NCI-H187 treated with DMSO at 0.1 percent for 48 hours (cell line): ENCODE measurements around the gene LMTK2.

Source experiments
- DNase-seq: peaks from one replicate; lab custom pipeline; 2025; lab: John Stamatoyannopoulos, UW

The LMTK2 gene

GRCh38 chr7:98106647-98107312 lies at the start of gene LMTK2:
Gene LMTK2 (plus strand): TSS chr7:98106862. CDS start chr7:98107178, 316 bp downstream.
- peak; percentile 49 for DNase-seq

DNA sequence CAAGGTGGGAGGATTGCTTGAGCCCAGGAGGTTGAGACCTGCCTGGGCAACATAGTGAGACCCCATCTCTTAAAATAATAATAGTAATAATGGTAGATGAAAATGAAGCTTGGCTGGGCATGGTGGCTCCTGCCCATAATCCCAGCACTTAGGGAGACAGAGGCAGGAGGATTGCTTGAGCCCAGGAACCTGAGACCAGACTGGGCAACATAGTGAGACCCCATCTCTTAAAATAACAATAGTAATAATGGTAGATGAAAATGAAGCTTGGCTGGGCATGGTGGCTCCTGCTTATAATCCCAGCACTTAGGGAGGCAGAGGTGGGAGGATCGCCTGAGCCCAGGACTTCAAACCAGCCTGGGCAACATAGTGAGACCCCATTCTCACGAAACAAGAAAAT lies 49.5 kb upstream of the LMTK2 start:
- no peak for DNase-seq

DNA sequence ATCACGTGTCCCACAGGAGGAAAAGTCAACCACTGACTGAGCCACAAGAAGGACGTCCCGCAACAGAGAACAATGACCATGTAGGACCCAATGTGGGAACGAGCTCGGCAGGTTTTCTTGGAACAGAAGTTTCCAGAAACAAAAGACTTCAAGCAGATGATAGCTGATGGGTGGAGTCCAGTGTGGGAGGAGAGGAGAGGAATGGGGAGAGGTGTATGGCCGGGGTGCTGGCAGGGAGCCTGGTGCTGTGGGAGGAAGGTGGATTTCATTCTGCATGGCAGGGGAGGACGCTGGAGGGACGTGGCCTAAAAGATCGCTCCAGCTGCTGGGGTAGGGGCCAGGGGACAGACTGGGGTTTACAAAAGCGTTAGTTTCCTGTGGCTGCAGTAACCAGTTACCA lies 48.5 kb upstream of the LMTK2 start:
- DNase-seq, result no peak

DNA sequence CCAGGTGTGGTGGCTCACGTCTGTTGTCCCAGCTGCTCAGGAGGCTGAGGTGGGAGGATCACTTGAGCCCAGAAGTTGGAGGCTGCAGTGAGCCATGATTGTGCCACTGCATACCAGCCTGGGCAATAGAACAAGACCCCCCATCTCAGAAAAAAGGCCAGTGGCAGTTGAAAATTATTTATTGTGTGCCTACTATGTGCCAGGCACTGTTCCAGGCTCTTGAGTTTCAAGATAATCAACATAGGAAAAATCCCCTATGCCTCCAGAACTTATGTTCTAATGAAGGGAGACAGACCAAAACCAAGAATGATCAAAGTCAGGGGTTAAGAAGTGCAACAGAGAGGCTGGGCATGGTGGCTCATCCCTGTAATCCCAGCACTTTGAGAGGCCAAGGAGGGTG lies 42.4 kb upstream of the LMTK2 start:
- DNase-seq, result no peak

DNA sequence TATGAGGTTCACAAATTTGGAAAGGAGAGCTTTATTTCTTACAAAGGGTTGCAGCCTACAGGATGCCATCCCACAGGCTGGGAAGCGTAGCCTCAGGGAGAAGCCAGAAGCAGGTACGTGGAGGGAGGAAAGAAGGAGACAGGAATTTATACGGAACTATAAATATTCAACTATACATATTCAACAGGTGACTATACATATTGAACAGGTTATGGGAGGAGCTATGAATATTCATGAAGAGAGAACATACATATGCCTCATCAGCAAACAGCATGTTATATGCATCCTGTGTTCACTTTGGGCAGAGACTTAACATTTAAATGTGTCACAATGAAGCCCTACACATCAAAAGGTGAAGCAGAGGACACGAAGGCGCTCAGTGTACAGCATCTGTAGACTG lies 40.5 kb upstream of the LMTK2 start:
- no peak for DNase-seq

DNA sequence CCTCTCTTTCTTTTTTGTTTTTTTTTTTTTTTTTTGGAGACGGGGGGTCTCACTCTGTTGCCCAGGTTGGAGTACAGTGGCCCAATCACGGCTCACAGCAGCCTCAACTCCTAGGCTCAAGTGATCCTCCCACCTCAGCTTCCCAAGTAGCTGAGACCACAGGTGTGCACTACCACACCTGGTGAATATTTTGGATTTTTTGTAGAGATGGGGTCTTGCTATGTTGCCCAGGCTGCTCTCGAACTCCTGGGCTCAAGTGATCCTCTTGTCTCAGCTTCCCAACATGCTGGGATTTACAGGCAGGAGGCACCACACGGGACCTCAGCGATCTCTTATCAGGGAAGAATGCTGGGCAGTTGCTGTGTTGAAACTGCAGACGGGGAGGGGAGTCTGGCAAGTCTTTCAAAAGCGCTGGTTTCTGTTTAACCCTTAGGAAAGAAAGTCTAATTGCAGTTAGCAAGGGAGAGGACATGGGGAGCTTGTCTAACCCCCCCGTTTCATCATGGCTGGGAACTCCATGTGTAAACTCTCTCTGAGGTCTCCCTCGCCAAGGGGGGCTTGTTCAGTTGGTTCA lies 39.6 kb upstream of the LMTK2 start:
- no peak for DNase-seq

DNA sequence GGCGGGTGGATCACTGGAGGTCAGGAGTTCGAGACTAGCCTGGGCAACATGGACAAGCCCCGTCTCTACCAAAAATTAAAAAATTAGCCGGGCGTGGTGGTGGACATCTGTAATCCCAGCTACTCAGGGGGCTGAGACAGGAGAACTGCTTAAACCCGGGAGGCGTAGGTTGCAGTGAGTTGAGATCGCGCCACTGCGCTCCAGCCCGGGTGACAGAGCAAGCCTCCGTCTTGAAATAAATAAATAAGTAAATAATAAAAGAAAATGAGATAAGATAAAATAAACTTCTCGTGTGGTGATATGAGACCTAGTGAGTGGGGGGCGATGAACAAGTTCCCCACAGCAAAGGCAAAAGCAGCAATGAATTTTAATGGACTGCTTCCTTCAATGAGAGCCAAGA lies 33.6 kb upstream of the LMTK2 start:
- no peak for DNase-seq

- DNase-seq, result no peak
Observed at GRCh38 chr7:98075801-98076200, 30.9 kb upstream of the LMTK2 start.

DNA sequence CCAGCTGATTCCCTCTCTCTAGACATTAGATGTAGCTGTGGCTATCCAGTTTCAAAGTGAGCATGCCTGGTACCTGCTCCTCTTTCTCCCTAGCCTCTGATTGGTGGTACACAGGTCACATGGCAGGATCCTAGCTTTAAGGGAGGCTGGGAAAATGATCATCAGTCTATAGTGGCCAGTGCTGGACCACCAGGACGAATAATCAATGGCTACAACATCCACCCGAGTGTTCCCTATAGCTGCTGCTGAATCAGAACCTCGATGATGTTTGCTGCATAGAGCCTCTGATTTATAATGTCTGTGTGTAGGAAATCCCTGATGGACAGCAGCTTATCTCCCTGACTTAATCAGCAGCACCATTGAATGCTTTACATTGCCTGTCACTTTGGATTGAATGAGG lies 28.9 kb upstream of the LMTK2 start:
- no peak for DNase-seq

DNA sequence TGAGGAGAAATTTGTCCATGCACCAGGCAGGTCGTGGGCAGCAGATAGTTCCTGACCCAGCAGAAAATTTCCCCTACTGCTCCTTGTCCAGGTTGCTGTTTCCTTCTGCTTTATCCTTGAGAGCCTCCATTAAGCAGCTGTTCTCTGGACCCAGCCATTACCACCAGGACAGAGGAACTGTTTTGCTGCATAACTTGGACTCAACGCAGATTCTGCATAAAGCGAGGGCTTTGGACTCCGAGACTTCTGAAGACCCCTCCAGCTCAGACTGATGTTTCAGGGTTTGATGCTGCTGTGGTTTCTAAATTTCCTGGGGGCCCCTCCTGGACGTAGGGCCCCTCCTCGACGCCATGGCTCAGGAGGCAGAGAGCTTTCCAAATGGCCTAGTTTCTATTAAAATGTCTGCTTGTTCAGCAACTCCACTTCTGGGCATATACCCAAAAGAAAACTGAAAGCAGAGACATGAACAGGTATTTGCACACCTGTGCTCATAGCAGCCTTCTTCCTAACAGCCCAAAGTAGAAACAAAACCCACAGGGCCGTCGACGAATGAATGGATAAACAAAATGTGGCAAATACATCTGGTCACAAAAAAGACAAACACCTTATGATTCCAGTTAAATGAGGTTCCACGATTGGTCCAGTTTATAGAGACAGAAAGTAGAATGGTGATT lies 28.3 kb upstream of the LMTK2 start:
- DNase-seq, result no peak

- no peak for DNase-seq
Observed at GRCh38 chr7:98079891-98080648, 26.6 kb upstream of the LMTK2 start.

GRCh38 chr7:98081319-98081718 lies 25.3 kb upstream of the LMTK2 start:
- DNase-seq, result no peak

- no peak for DNase-seq
Observed at GRCh38 chr7:98084631-98085030, 22.0 kb upstream of the LMTK2 start.

DNA sequence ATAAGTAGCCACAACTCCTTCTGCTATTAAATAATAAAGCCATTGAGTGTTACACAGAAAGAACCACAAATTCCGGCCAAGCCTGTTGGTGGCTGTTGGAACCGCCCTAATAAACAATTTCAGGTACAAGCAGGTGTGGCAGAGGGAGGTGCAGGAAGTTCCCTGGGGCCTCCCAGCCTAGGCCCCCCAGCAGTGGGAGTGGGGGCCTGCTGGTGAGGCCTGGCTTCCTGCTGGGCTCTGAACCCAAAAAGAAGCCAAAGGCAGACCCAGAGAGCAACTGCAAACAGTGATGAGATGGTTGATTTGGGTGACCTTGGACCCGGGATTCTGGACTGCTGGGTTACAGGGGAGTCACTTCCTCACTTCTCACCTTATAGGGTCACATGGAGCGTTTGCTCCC lies 21.0 kb upstream of the LMTK2 start:
- DNase-seq, result no peak

- no peak for DNase-seq
Observed at GRCh38 chr7:98086281-98086718, 20.4 kb upstream of the LMTK2 start.

DNA sequence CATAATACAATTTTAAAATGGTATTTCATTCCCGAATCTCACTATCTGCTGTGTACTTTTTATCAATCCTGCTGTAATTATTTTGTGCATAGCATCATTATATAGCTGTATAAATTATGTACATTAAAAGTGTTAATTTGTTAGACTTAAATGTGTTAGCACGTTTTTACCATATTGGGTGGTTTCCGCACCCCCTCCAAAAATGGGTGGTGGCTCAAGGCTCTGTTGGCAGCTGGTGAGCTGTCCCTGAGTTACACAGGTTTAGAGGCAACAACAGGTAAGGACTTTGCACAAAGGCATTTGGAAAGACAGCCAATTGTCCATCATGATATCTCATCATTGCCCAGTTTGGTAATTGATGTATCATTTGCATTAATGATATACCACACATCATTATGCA lies 18.6 kb upstream of the LMTK2 start:
- no peak for DNase-seq

DNA sequence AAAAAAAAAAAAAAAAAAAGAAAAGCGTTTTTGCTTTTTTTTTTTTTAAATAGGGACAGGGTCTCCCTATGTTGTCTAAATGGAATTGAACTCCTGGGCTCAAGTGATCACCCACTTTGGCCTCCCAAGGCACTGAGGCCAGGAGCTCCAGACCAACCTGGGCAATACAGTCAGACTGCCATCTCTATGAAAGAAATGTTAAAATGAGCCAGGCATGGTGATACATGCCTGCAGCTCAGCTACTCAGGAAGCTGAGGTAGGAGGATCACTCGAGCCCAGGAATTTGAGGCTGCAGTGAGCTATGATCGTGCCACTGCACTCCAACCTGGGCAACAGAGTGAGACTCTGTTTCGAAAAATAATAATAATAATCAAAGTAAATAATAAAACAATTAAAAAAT lies 16.5 kb upstream of the LMTK2 start:
- DNase-seq, result no peak

GRCh38 chr7:98091061-98091460 lies 15.6 kb upstream of the LMTK2 start:
- DNase-seq, result no peak

- no peak for DNase-seq
Observed at GRCh38 chr7:98091523-98091922, 15.1 kb upstream of the LMTK2 start.

- DNase-seq, result no peak
Observed at GRCh38 chr7:98097042-98097645, 9.5 kb upstream of the LMTK2 start.

- DNase-seq, result no peak
Observed at GRCh38 chr7:98100088-98100487, 6.6 kb upstream of the LMTK2 start.

DNA sequence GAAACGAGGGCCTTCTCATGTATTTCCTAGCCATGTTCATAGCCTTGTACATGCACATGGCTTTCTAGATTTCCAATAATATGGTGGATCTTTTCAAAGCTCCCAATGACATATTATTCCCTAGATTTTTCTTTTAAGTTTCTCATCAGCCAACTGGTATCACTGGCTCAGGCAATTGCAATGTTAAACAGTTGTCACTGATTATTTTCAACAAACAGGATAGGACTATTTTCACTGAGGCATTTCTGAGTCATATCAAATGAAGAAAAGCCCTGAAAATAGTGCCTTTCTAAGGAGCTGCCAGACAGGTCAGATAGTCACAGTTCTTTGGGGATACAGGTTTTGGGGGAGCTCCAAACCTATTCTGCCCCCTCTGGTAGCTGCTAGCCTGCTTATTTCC lies 4.5 kb upstream of the LMTK2 start:
- no peak for DNase-seq
